ENCODE data around the gene AXIN2.
"Not testable (repeated sequence)": the region's sequence is repeated elsewhere in the genome, so short reads cannot be mapped to it uniquely, and the experiment has no call there.

AXIN2 gene

DNA sequence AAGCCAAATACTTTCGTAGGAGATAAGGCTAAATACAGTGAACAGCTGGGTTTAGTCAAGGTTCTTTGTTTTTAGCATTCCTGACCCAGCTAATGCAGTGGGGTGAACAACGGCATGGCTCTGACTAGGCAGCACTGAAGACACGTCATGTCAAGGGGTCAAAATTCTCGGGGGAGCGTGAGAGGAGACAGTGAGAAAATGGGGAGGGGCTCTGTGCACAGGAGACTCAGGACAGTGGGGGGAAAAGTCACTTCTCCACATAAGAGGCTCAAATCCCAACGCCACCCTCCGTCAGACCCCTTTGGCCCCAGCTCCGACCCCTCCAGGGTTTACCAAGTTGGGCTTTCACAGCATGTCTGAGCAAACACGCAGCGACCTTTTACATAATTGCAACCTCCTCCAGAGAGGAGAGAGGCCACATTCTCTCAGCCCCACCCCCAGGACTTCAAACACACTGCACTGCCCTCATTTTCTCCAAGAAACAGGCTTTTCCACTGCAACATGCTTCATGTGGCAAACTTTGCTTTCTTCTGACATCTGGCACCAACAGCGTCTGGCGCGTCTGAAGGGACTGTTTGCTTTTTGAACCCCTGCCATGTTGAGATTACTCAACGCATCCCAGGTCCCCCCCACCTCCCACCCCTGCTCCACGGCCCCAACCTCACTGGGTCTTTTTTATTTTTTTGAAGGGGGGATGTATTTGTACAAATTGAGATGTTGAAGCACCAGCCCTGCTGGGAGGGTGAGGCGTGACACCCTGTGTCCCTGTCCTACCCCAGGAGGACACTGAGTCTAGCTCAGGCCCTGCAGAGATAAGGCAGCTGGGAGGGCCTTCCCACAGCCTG, 30.0 kb downstream of the AXIN2 start:
- peak; percentile 97 for DNase-seq (ENCODE audit: low read depth)
- H3K4me3 ChIP-seq (replicated peaks; ENCODE audit: low read depth, low read length): no peak overlapping the region
- TF ChIP-seq, protein P1, sequence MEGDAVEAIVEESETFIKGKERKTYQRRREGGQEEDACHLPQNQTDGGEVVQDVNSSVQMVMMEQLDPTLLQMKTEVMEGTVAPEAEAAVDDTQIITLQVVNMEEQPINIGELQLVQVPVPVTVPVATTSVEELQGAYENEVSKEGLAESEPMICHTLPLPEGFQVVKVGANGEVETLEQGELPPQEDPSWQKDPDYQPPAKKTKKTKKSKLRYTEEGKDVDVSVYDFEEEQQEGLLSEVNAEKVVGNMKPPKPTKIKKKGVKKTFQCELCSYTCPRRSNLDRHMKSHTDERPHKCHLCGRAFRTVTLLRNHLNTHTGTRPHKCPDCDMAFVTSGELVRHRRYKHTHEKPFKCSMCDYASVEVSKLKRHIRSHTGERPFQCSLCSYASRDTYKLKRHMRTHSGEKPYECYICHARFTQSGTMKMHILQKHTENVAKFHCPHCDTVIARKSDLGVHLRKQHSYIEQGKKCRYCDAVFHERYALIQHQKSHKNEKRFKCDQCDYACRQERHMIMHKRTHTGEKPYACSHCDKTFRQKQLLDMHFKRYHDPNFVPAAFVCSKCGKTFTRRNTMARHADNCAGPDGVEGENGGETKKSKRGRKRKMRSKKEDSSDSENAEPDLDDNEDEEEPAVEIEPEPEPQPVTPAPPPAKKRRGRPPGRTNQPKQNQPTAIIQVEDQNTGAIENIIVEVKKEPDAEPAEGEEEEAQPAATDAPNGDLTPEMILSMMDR (IDR thresholded peaks at IDR 0.05; ENCODE audit: low read length, missing control alignments): peak; percentile 48

DNA sequence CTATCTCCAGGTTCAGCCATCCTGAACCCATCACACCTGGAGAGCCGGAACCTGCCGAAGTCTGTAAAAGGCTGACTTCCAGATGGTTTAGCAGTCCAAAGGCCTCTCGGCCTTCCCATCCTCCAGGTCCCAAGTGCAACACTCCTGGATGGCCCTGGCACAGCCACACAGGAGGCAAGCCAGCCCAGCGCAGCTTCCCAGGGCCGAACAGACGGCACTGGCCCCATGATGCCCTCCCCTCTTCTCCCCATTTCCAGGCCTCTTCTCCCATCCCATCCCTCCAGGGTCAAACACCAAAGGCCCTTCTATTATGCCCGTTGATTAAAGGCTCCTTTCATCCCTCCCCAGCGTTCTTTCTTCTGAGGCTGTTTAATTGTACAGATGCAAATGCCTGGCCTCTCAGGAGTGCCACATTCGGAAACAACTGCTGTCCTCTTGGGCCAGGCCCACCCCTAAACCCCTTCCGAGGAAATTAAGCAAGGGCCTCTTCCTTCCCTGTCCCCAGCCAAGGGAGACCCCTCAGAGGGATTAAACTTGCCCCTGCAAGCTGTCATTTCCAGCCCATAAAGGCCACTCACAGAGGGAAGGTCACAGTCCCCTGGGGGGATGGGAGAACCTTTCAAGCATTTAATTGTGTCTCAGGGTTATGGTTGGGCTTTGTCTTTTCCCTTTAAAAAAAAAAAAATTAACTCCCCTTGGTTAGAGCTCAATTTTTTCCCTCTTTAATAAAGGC, 30.8 kb downstream of the AXIN2 start:
- no peak overlapping the region for H3K4me3 ChIP-seq (replicated peaks; ENCODE audit: low read depth, low read length)
- no peak for DNase-seq (ENCODE audit: low read depth)
- TF ChIP-seq, protein P1 (IDR thresholded peaks at IDR 0.05; ENCODE audit: low read length, missing control alignments): no peak

DNA sequence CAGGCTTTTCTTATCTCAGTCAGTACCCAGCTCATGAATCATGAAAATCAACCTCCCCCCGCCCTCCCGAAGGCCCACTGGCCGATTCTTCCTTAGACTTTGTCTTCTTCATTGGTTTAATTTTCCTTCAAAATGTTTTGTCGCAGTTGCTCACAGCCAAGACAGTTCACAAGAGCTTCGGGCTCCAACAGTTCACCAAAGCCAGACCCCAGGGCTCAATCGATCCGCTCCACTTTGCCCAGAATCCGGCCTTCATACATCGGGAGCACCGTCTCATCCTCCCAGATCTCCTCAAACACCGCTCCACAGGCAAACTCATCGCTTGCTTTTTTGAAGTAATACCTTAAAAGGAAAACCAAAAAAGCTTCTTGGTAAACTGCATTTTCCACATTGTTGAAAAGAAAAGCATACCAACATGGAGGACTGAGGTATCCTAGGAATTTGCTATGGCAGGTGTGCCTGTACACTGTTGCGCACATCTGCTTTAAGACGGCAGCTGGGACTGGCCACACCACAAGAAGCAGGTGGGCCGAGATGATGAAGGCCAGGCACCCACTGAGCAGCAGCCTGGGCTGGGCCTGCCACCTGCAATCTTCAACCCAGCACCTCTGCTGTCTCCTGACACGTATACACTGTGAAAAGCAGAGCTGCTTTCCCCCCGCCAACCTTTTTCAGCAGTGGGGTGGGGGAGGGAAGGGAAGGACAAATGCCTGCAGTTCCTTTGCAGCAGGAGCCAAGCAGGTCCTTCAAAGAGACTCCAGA, 31.5 kb downstream of the AXIN2 start:
- TF ChIP-seq, protein P1 (IDR thresholded peaks at IDR 0.05; ENCODE audit: low read length, missing control alignments): no peak
- DNase-seq (ENCODE audit: low read depth): no peak
- H3K4me3 ChIP-seq (replicated peaks; ENCODE audit: low read depth, low read length): no peak overlapping the region

DNA sequence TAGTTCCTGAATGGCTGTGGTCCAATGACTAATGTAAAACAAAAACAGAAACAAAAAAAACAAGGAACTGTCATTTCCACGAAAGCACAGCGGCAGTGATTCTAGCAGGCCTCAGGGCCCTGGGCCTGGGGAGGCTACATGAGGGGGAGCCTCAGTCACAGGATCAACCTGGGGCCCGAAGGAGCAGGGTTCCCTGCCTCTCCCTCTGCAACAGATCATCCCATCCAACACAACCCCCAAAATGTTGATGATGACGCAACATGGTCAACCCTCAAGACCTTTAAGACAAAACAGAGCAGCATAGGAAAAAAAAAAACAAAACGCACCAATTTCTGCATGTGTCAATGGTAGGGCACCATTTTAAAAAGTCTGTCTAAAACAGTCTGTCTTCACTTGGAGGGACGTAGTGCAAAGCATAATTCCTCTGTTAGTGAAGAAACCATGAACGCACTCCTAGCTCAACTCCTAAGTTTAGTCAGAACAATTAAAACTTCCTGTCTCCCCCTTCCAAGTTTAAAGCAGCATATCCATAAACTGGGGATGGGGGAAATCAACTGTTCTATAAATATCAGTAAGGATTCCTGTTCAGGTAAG, 32.3 kb downstream of the AXIN2 start:
- TF ChIP-seq, protein P1 (IDR thresholded peaks at IDR 0.05; ENCODE audit: low read length, missing control alignments): no peak
- H3K4me3 ChIP-seq (replicated peaks; ENCODE audit: low read depth, low read length): no peak overlapping the region
- no peak for DNase-seq (ENCODE audit: low read depth)

DNA sequence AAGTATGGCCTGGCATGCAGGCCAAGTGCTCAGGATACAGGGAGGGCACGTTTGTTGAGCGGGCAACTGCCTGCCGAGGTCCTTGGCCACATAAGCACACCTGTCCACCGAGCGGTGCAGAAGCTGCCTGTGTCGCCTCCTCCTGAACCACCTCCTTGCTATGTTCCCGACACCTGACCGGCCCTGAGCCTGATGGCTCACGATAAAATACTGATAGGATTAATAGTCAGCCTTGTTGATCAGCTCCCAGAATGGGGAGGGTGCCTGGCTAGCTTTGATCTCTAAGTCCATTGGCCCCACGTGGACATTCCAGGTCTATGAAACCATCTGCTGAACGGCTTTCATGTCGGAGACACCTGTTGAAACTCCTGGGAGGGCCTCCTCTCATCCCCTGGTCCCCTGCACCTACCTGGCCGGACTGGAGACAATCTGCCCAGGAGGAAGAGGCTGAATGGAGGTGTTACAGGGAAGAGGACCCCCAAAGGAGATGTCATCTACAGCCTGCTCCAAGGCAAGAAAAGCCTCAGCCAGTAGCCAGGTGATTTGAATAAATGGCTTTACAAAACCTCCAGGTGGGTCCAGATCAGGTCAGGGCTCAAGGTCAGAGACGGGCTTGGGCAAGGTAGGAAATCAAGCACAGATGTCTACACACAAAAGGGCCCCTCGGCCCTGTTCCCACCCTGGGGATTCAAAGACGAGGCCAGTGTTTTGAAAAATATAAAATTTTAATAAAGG, 33.4 kb downstream of the AXIN2 start:
- no peak overlapping the region for H3K4me3 ChIP-seq (replicated peaks; ENCODE audit: low read depth, low read length)
- no peak for DNase-seq (ENCODE audit: low read depth)
- TF ChIP-seq, protein P1 (IDR thresholded peaks at IDR 0.05; ENCODE audit: low read length, missing control alignments): no peak

DNA sequence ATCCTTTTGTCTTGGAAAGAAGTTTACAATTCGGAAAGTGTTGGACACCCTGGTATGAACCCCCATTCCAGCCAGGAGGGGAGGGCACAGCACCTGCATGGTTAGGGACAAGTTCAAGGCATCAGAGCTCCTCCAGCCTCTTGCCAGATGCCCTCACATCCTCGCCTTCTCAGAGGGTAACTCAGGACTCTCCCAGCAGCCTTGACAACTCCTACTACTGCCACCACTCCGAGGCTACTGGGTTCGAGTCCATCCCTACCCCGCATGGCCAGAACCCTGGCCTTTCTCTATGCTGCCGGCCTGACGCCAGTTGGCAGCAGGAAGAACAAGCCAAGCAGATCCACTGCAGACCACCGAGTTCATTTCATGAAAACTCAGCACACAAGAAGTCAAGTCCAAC, 34.1 kb downstream of the AXIN2 start:
- no peak overlapping the region for H3K4me3 ChIP-seq (replicated peaks; ENCODE audit: low read depth, low read length)
- DNase-seq (ENCODE audit: low read depth): no peak
- TF ChIP-seq, protein P1 (IDR thresholded peaks at IDR 0.05; ENCODE audit: low read length, missing control alignments): no peak

DNA sequence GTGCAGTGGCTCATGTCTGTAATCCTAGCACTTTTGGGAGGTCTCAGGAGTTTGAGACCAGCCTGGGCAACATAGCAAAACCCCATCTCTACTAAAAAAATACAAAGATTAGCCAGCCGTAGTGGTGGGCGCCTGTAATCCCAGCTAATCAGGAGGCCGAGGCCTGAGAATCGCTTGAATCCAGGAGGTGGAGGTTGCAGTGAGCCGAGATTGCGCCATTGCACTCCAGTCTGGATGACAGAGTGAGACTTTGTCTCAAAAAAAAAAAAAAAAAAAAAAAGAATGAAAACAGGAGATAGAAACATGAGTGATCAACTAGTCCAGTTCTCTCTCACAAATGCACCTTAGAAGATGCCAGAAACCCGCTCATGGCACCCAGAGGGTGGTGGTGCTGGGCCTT, 34.6 kb downstream of the AXIN2 start:
- H3K4me3 ChIP-seq (replicated peaks; ENCODE audit: low read depth, low read length); DNase-seq (ENCODE audit: low read depth): not testable (repeated sequence)
